GM12801 (cell line): Measurements from ENCODE around the gene ACER3.

Experiments
- CTCF ChIP-seq: IDR thresholded peaks from one replicate; pipeline ENCODE4 v1.5.1; 2011; ENCODE audit warnings: control low read depth; ENCODE audit not compliant: insufficient read length; ENCODE audit errors: extremely low read depth

The ACER3 gene

GRCh38 chr11:77072851-77073327 lies 212.2 kb downstream of the ACER3 start:
- TF ChIP-seq CTCF = no peak

GRCh38 chr11:77073328-77074001 lies 212.7 kb downstream of the ACER3 start:
- TF ChIP-seq CTCF = no peak

GRCh38 chr11:77074205-77074604 lies 213.5 kb downstream of the ACER3 start:
- no peak for TF ChIP-seq CTCF

GRCh38 chr11:77074626-77075221 lies 214.0 kb downstream of the ACER3 start:
- TF ChIP-seq CTCF = no peak

- no peak for TF ChIP-seq CTCF
Observed at GRCh38 chr11:77075425-77075905, 214.7 kb downstream of the ACER3 start.
